ENCODE results near the gene CRHBP. TPM values are rescaled to one million over a fixed set of nuclear protein-coding genes. Genes with fewer than 3 reads are reported as not detected.

Gene CRHBP
- total and polyA plus RNA-seq, 2 experiments from 2014 or later = not detected

- TF ChIP-seq ZNF462 (CRISPR knock-in tag; IDR thresholded peaks at IDR 0.05) = no peak
- no peak for TF ChIP-seq STAT1 (IDR thresholded peaks at IDR 0.05; ENCODE audit: unreplicated experiment)
- TF ChIP-seq JUNB (IDR thresholded peaks at IDR 0.05; ENCODE audit: unreplicated experiment) = no peak
- TF ChIP-seq CREB1 (CRISPR knock-in tag; IDR thresholded peaks at IDR 0.05; ENCODE audit: low read depth) = no peak
- no peak for TF ChIP-seq POLR2AphosphoS5 (IDR thresholded peaks at IDR 0.05; ENCODE audit: low read depth)
- TF ChIP-seq ZNF114 (CRISPR knock-in tag; IDR thresholded peaks at IDR 0.05) = no peak
- no peak for TF ChIP-seq REST (IDR thresholded peaks at IDR 0.05; ENCODE audit: unreplicated experiment)
These were observed 5.8 kb upstream of the CRHBP start (continued) for GRCh38 chr5:76947082-76947503.
